OCI-LY3 (cell line): ENCODE data around the gene ZSCAN29.

Experiments used
- H2AFZ ChIP-seq: fragments of 200-600, 300-600 bp; shearing (Covaris generic); 2 replicates; pipeline ENCODE4 v1.6.0; 2014; ENCODE audit warnings: antibody characterized with exemption, low read depth, low read length
- H3K27ac ChIP-seq: fragments of 200-600, 300-600 bp; sonication (generic); 2 replicates; pipeline ENCODE4 v1.5.1; 2014; ENCODE audit warnings: mild to moderate bottlenecking, low read length, moderate library complexity, mixed read lengths
- H3K27me3 ChIP-seq: fragments of 200-600, 300-600 bp; sonication (generic); 2 replicates; pipeline ENCODE4 v1.6.1; 2014; ENCODE audit warnings: low read depth, low read length, mixed read lengths
- H3K36me3 ChIP-seq: fragments of 200-600, 300-600 bp; sonication (generic); replicated peaks from 2 replicates; pipeline ENCODE3; 2014; ENCODE audit warnings: low read depth, low read length, mixed read lengths
- H3K4me1 ChIP-seq: fragments of 300-600, 200-600 bp; sonication (generic); 2 replicates; pipeline ENCODE4 v1.6.1; 2014; ENCODE audit warnings: low read length, mixed read lengths
- H3K4me2 ChIP-seq: fragments of 200-600, 300-600 bp; sonication (generic); 2 replicates; pipeline ENCODE4 v1.6.1; 2014; ENCODE audit warnings: low read length, mixed read lengths
- H3K4me3 ChIP-seq: fragments of 300-600, 200-600 bp; sonication (generic); 2 replicates; pipeline ENCODE4 v1.5.1; 2014; ENCODE audit warnings: antibody characterized with exemption, mild to moderate bottlenecking, low read length, moderate library complexity
- H3K79me2 ChIP-seq: fragments of 300-600, 200-600 bp; shearing (Covaris generic); 2 replicates; pipeline ENCODE4 v1.6.1; 2014; ENCODE audit warnings: mild to moderate bottlenecking, low read length, mixed read lengths
- H3K9ac ChIP-seq: fragments of 300-600, 200-600 bp; shearing (Covaris generic); 2 replicates; pipeline ENCODE4 v1.6.0; 2014; ENCODE audit warnings: mild to moderate bottlenecking, low read length, moderate library complexity
- H3K9me3 ChIP-seq: fragments of 200-600, 300-600 bp; shearing (Covaris generic); 2 replicates; pipeline ENCODE4 v1.6.1; 2014; ENCODE audit warnings: low read length, mixed read lengths; ENCODE audit not compliant: insufficient read depth
- H4K20me1 ChIP-seq: fragments of 200-600, 300-600 bp; sonication (generic); 2 replicates; pipeline ENCODE4 v1.6.1; 2016; ENCODE audit warnings: low read length, mixed read lengths; ENCODE audit not compliant: insufficient read depth
- CTCF ChIP-seq: fragments of 200-600, 300-600 bp; sonication (generic); IDR thresholded peaks from 2 replicates; pipeline ENCODE4 v1.5.1; 2014; ENCODE audit warnings: antibody characterized with exemption, low read length, low read depth
- EZH2phosphoT487 ChIP-seq: fragments of 200-600 bp; shearing (Covaris generic); IDR thresholded peaks from 2 replicates; pipeline ENCODE4 v1.6.1; 2018; ENCODE audit warnings: antibody characterized with exemption, mixed run types, low read depth

ZSCAN29 gene

GRCh38 chr15:43370310-43370974, 401 bp downstream of the ZSCAN29 start:
- H3K4me1 ChIP-seq = peaks cover 18% of the 10 kb centered on the region
- peak overlapping the region; percentile 90 for H3K4me3 ChIP-seq
- TF ChIP-seq CTCF = no peak
- TF ChIP-seq EZH2phosphoT487 = no peak
- H3K9me3 ChIP-seq = no peaks in the 10 kb centered on the region
- peaks cover 36% of the 10 kb centered on the region for H3K36me3 ChIP-seq
- H4K20me1 ChIP-seq = no peaks in the 10 kb centered on the region
- H3K9ac ChIP-seq = peak overlapping the region; percentile 91
- H2AFZ ChIP-seq = peak overlapping the region; percentile 90; the same call in 1 of the 2 replicates
- peak overlapping the region; percentile 62 for H3K27ac ChIP-seq
- peaks cover 57% of the 10 kb centered on the region for H3K79me2 ChIP-seq
- no peaks in the 10 kb centered on the region for H3K27me3 ChIP-seq
- H3K4me2 ChIP-seq = peak overlapping the region; percentile 97

- no peak overlapping the region for H3K4me3 ChIP-seq
- H3K9ac ChIP-seq = no peak overlapping the region
- no peaks in the 10 kb centered on the region for H3K27me3 ChIP-seq
- no peak overlapping the region for H3K4me2 ChIP-seq
- H2AFZ ChIP-seq = no peak overlapping the region
- H3K27ac ChIP-seq = no peak overlapping the region
- H3K4me1 ChIP-seq = no peaks in the 10 kb centered on the region
- no peak for TF ChIP-seq CTCF
- no peak for TF ChIP-seq EZH2phosphoT487
- peaks cover 78% of the 10 kb centered on the region for H3K36me3 ChIP-seq
- H4K20me1 ChIP-seq = no peaks in the 10 kb centered on the region
- H3K79me2 ChIP-seq = no peaks in the 10 kb centered on the region
- H3K9me3 ChIP-seq = peaks cover 19% of the 10 kb centered on the region; the same call in 1 of the 2 replicates
These were observed 9.4 kb downstream of the ZSCAN29 start for GRCh38 chr15:43361313-43361903.

- TF ChIP-seq CTCF (no peak), EZH2phosphoT487 (no peak)
- H3K36me3 ChIP-seq = peaks cover 72% of the 10 kb centered on the region
- H4K20me1 ChIP-seq = no peaks in the 10 kb centered on the region
- no peak overlapping the region for H3K27ac ChIP-seq
- peaks cover 19% of the 10 kb centered on the region; the same call in 1 of the 2 replicates for H3K9me3 ChIP-seq
- H3K27me3 ChIP-seq = no peaks in the 10 kb centered on the region
- H3K4me2 ChIP-seq = no peak overlapping the region
- no peak overlapping the region for H3K9ac ChIP-seq
- H3K4me3 ChIP-seq = no peak overlapping the region
- H3K79me2 ChIP-seq = no peaks in the 10 kb centered on the region
- H2AFZ ChIP-seq = no peak overlapping the region
- no peaks in the 10 kb centered on the region for H3K4me1 ChIP-seq
These were observed 10.0 kb downstream of the ZSCAN29 start for GRCh38 chr15:43360821-43361220.

GRCh38 chr15:43352693-43353382, 18.0 kb downstream of the ZSCAN29 start:
- H4K20me1 ChIP-seq = no peaks in the 10 kb centered on the region
- H3K4me3 ChIP-seq = no peak overlapping the region
- peaks cover under 1% of the 10 kb centered on the region for H3K36me3 ChIP-seq
- H3K4me1 ChIP-seq = no peaks in the 10 kb centered on the region
- no peaks in the 10 kb centered on the region for H3K27me3 ChIP-seq
- H3K79me2 ChIP-seq = no peaks in the 10 kb centered on the region
- no peak overlapping the region for H2AFZ ChIP-seq
- H3K9me3 ChIP-seq = no peaks in the 10 kb centered on the region
- H3K27ac ChIP-seq = no peak overlapping the region
- no peak overlapping the region for H3K4me2 ChIP-seq
- H3K9ac ChIP-seq = no peak overlapping the region
- TF ChIP-seq EZH2phosphoT487 = no peak
- no peak for TF ChIP-seq CTCF
